Activated CD8-positive, alpha-beta memory T cell treated with anti-CD3 and anti-CD28 coated beads for 4 hours (primary cell): Measurements from ENCODE around the gene ZBTB34.

Experiments used
- DNase-seq, 2 donors: peaks; one replicate each; pipeline ENCODE4 v3.0.0-alpha.2; 2020; ENCODE audit warnings: low read depth in 2 of 2

Gene ZBTB34

GRCh38 chr9:126919193-126919592 is 58.8 kb downstream of the ZBTB34 start:
- DNase-seq = no peak

DNA sequence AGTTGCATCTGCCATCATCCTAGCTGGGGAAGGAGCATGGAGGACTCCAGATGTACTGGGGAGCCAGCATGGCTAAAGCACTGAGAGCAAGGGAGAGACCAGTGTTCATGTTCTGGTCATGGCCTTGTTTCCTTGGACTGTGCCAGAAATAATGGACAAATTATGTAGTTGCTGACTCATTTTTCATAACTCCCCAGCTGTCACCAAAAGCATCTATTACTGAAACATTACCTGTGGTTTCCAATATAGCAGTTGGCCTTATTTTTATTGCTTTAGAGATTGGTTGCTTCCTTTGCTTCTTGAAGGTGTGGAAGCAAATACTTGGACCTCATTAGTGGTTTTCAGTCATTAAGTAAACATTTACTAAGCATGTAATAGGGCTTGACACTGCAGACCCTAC is 65.4 kb downstream of the ZBTB34 start:
- DNase-seq = no peak

- DNase-seq = no peak
Observed at GRCh38 chr9:126926364-126926763, 65.9 kb downstream of the ZBTB34 start.

DNA sequence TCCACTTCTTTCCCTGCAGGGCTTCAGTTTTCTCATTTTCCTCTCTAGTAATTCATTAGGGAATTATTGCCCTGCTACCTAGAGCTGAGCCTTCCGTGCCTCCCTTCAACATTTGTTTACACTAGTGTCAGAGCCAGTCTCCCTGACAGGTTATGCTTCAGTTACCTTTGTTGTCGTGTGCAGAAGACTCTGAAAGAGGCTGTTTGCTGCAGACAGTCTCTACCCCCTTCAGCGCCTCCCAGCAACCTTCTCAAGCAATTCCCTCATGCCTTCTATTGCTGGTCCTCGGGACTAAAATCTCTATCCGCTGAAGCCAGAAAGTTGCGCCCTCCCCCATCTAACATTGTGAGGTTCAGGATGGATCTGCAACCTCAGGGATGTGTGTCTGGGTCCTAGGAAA is 67.0 kb downstream of the ZBTB34 start:
- DNase-seq = no peak

GRCh38 chr9:126932871-126933321 is 72.5 kb downstream of the ZBTB34 start:
- DNase-seq = no peak

GRCh38 chr9:126933334-126933980 is 73.0 kb downstream of the ZBTB34 start:
- no peak for DNase-seq

- no peak for DNase-seq
Observed at GRCh38 chr9:126934441-126934840, 74.0 kb downstream of the ZBTB34 start.
